Liver (tissue), 9 donors: ENCODE data around the gene PARVG. TPM values are rescaled to one million over a fixed set of nuclear protein-coding genes. Genes with fewer than 3 reads are reported as not detected.

ENCODE experiments used
- DNase-seq: peaks from one replicate; pipeline ENCODE4 v3.0.0-alpha.2; 2017; ENCODE audit warnings: low spot score
- H3K27ac ChIP-seq, 2 donors: one replicate each; pipeline ENCODE4 v1.7.0; 2013; ENCODE audit warnings: inconsistent platforms in 2 of 2, low read length in 2 of 2, control low read depth in 1 of 2, low read depth in 1 of 2, mild to moderate bottlenecking in 1 of 2
- H3K27me3 ChIP-seq, 4 donors: one replicate each; pipeline versions ENCODE4 v1.6.1 to v1.7.0; 2013; ENCODE audit warnings: low read length in 3 of 4, inconsistent platforms in 1 of 4, mild to moderate bottlenecking in 1 of 4, moderate library complexity in 1 of 4; ENCODE audit not compliant: control insufficient read depth in 4 of 4, insufficient read depth in 4 of 4
- H3K36me3 ChIP-seq, 4 donors: one replicate each; pipeline versions ENCODE4 v1.6.1 to v1.7.0; 2013; ENCODE audit warnings: low read length in 3 of 4, mild to moderate bottlenecking in 3 of 4, low read depth in 1 of 4, moderate library complexity in 1 of 4; ENCODE audit not compliant: control insufficient read depth in 4 of 4, insufficient read depth in 3 of 4
- H3K4me1 ChIP-seq, 4 donors: one replicate each; pipeline versions ENCODE4 v1.6.1 to v1.7.0; 2013; ENCODE audit warnings: low read length in 3 of 4, mild to moderate bottlenecking in 3 of 4, moderate library complexity in 1 of 4; ENCODE audit not compliant: control insufficient read depth in 4 of 4, insufficient read depth in 4 of 4
- H3K4me3 ChIP-seq, 3 donors: one replicate each; pipeline versions ENCODE4 v1.6.1 to v1.7.0; 2013; ENCODE audit warnings: low read length in 3 of 3, control low read depth in 1 of 3, low read depth in 1 of 3, mild to moderate bottlenecking in 1 of 3
- H3K9ac ChIP-seq, 2 donors: one replicate each; pipeline ENCODE4 v1.7.0; 2013; ENCODE audit warnings: low read length in 2 of 2, mild to moderate bottlenecking in 2 of 2, moderate library complexity in 2 of 2, control low read depth in 1 of 2, low read depth in 1 of 2
- H3K9me3 ChIP-seq, 4 donors: one replicate each; pipeline versions ENCODE4 v1.6.1 to v1.7.0; 2013; ENCODE audit warnings: low read length in 3 of 4; ENCODE audit not compliant: control insufficient read depth in 4 of 4
- ATF3 ChIP-seq: IDR thresholded peaks from 2 replicates; pipeline ENCODE4 v1.6.1; 2016; ENCODE audit warnings: antibody characterized with exemption
- CTCF ChIP-seq: fragments of 150-350 bp; IDR thresholded peaks from 2 replicates; pipeline ENCODE4 v1.5.1; 2017; ENCODE audit warnings: improper control_type of control experiment, low read depth, low read length; ENCODE audit not compliant: missing input control
- FOXA1 ChIP-seq: IDR thresholded peaks from 2 replicates; pipeline ENCODE4 v1.6.1; 2016; ENCODE audit warnings: antibody characterized with exemption
- GABPA ChIP-seq, 2 donors: IDR thresholded peaks in 1 of 2; conservative IDR thresholded peaks in 1 of 2; 2 replicates each; pipeline ENCODE4 v1.6.1; 2016; ENCODE audit warnings: antibody characterized with exemption in 2 of 2, mild to moderate bottlenecking in 1 of 2, moderate library complexity in 1 of 2
- HNF4A ChIP-seq, 2 donors: conservative IDR thresholded peaks; 2 replicates each; pipeline ENCODE4 v1.6.1; 2016; ENCODE audit warnings: antibody characterized with exemption in 2 of 2, mild to moderate bottlenecking in 2 of 2
- HNF4G ChIP-seq: IDR thresholded peaks from 2 replicates; pipeline ENCODE4 v1.6.1; 2016; ENCODE audit warnings: antibody characterized with exemption
- JUND ChIP-seq, 2 donors: IDR thresholded peaks; 2 replicates each; pipeline ENCODE4 v1.6.1; 2016; ENCODE audit warnings: antibody characterized with exemption in 2 of 2
- MAX ChIP-seq: IDR thresholded peaks from 2 replicates; pipeline ENCODE4 v1.6.1; 2016; ENCODE audit warnings: antibody characterized with exemption
- NR2F2 ChIP-seq: IDR thresholded peaks from 2 replicates; pipeline ENCODE4 v1.6.1; 2016; ENCODE audit warnings: antibody characterized with exemption
- REST ChIP-seq: IDR thresholded peaks from 2 replicates; pipeline ENCODE4 v1.6.1; 2016; ENCODE audit warnings: antibody characterized with exemption, mild to moderate bottlenecking
- RXRA ChIP-seq, 2 donors: IDR thresholded peaks; 2 replicates each; pipeline ENCODE4 v1.6.1; 2017 to 2018; ENCODE audit warnings: antibody characterized with exemption in 2 of 2, mild to moderate bottlenecking in 1 of 2
- TAF1 ChIP-seq: conservative IDR thresholded peaks from 2 replicates; pipeline ENCODE4 v1.6.1; 2016; ENCODE audit warnings: antibody characterized with exemption, mild to moderate bottlenecking
- YY1 ChIP-seq: IDR thresholded peaks from 2 replicates; pipeline ENCODE4 v1.6.1; 2016; ENCODE audit warnings: antibody characterized with exemption, mild to moderate bottlenecking
- ZBTB33 ChIP-seq: IDR thresholded peaks from 2 replicates; pipeline ENCODE4 v1.6.1; 2016; ENCODE audit warnings: antibody characterized with exemption
- WGBS: extraction: QIAGEN DNeasy Blood & Tissue Kit; methylation state at CpG from one replicate; pipeline ENCODE4 v1.1.7; 2013; 5-methylcytosine and 5-hydroxymethylcytosine counted together
- polyA plus RNA-seq, 2 donors: library from polyadenylated mRNA; stranded (reverse) in 1 of 2; unstranded in 1 of 2; fragments of 200-250 nt in 1 of 2; fragments of >200 nt in 1 of 2; fragmentation: Nextera tagmentation in 1 of 2; extraction: Ambion mirVana in 1 of 2; gene quantifications; one replicate each; pipeline versions ENCODE4 v1.2.1 to v1.2.3, GENCODE V29; 2013 to 2015
- total RNA-seq, 2 donors: library from RNA; depleted of rRNA; stranded (reverse); fragments of >200 nt; gene quantifications; one replicate each; pipeline ENCODE4 v1.2.3, GENCODE V29; 2014
- donor health status: healthy.
- donor health status: healthy.
- donor health status: healthy.
- donor health status: healthy.
- donor health status: healthy.

Gene PARVG
- total and polyA plus RNA-seq, 4 donors = 4.0 to 12.1 (median 6.6) TPM

GRCh38 chr22:44214187-44214586 lies 33.5 kb downstream of the PARVG start:
- Histone ChIP-seq H3K9ac (no peak overlapping the region), H3K27me3 (no peaks in the 10 kb centered on the region), H3K4me1 (no peaks in the 10 kb centered on the region), H3K27ac (no peak overlapping the region), H3K36me3 (no peaks in the 10 kb centered on the region), H3K9me3 (peaks cover 2 to 5% (median 3%) of the 10 kb centered on the region in 4 donors), H3K4me3 (no peak overlapping the region)
- 85% methylated on average over 3 of the region's 3 CpGs for WGBS
- TF ChIP-seq NR2F2 = no peak
- no peak for TF ChIP-seq HNF4A (conservative IDR thresholded peaks at IDR 0.05)
- TF ChIP-seq FOXA1 = no peak
- no peak for TF ChIP-seq HNF4G
- TF ChIP-seq REST = no peak
- TF ChIP-seq YY1 = no peak
- TF ChIP-seq CTCF = no peak
- no peak for TF ChIP-seq MAX
- no peak for TF ChIP-seq ZBTB33
- no peak for TF ChIP-seq RXRA (IDR thresholded peaks at IDR 0.05)
- DNase-seq = no peak

DNA sequence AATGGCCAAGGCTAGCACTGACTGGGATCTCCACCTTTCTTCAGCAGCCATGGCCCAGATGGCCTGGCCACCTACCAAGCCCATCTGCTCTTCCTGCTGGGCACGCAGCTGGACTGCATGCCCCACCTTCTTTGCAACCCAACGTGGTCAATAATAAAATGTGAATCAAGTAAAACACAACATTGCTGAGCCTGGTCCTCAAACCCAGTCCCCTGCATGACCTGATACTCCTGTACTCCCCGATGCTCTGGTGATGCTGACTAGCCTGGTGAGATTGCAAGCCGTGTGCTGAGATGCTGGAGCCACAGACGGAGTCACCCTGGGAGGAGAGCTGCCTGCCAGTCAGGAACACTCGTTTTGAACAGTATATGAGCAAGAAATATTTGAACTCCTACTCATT lies 34.0 kb downstream of the PARVG start:
- peaks cover 0 to 3% (median 2%) of the 10 kb centered on the region in 4 donors for H3K9me3 ChIP-seq
- H3K4me3 ChIP-seq = no peak overlapping the region
- no peak overlapping the region for H3K27ac ChIP-seq
- WGBS = 70% methylated on average over 6 of the region's 6 CpGs
- no peaks in the 10 kb centered on the region for H3K36me3 ChIP-seq
- H3K27me3 ChIP-seq = no peaks in the 10 kb centered on the region
- DNase-seq = no peak
- TF ChIP-seq JUND (IDR thresholded peaks at IDR 0.05) (no peak), FOXA1 (no peak), GABPA (IDR thresholded peaks at IDR 0.05 in 1 of 2, conservative IDR thresholded peaks at IDR 0.05 in 1 of 2) (no peak), ATF3 (no peak), ZBTB33 (no peak), TAF1 (no peak)
- H3K4me1 ChIP-seq = no peaks in the 10 kb centered on the region
- H3K9ac ChIP-seq = no peak overlapping the region
